Ascending aorta (tissue), 2 donors: ENCODE data around the gene MSH5. TPM values are rescaled to one million over a fixed set of nuclear protein-coding genes. Genes with fewer than 3 reads are reported as not detected.

Source experiments
- DNase-seq, 2 donors: peaks; one replicate each; pipeline ENCODE4 v3.0.0-alpha.2; 2019; ENCODE audit warnings: low spot score in 2 of 2
- H3K27ac ChIP-seq, 2 donors: fragments of 200-600 bp; sonication (generic); one replicate each; pipeline ENCODE4 v1.5.1; 2016 to 2017; ENCODE audit warnings: mild to moderate bottlenecking in 1 of 2
- H3K27me3 ChIP-seq: fragments of 200-600 bp; sonication (generic); one replicate; pipeline ENCODE4 v1.5.1; 2017
- H3K36me3 ChIP-seq, 2 donors: fragments of 200-600 bp; sonication (generic); one replicate each; pipeline ENCODE4 v1.5.1; 2016
- H3K4me1 ChIP-seq, 2 donors: fragments of 200-600 bp; sonication (generic); one replicate each; pipeline ENCODE4 v1.5.1; 2016 to 2017; ENCODE audit warnings: mild to moderate bottlenecking in 1 of 2
- H3K4me3 ChIP-seq, 2 donors: fragments of 200-600 bp; sonication (generic); one replicate each; pipeline ENCODE4 v1.5.1; 2016 to 2017; ENCODE audit warnings: mild to moderate bottlenecking in 1 of 2
- H3K9me3 ChIP-seq, 2 donors: fragments of 200-600 bp; sonication (generic); one replicate each; pipeline ENCODE4 v1.5.1; 2016
- intact Hi-C: fragments of 100-400 bp; cut with DNase I; formaldehyde crosslinking; loops from one replicate; pipeline ENCODE4 v1.15.1; 2023
- total RNA-seq: library from RNA; depleted of rRNA; stranded (reverse); fragments of >200 nt; gene quantifications from one replicate; pipeline ENCODE4 v1.1.0, GENCODE V29; 2016
- TF ChIP-seq, protein P1 (sequence below), 3 experiments: fragments of 200-600 bp in 2 of 3; fragments of 450-650 bp in 1 of 3; sonication (generic) in 2 of 3; IDR thresholded peaks; one replicate each; pipeline ENCODE4 v1.5.1; 2016 to 2019; ENCODE audit warnings: antibody characterized with exemption in 3 of 3, mild to moderate bottlenecking in 1 of 3, moderate library complexity in 1 of 3

Gene MSH5
- total RNA-seq, 1 donor from 2014 or later: 17.7 TPM

DNA sequence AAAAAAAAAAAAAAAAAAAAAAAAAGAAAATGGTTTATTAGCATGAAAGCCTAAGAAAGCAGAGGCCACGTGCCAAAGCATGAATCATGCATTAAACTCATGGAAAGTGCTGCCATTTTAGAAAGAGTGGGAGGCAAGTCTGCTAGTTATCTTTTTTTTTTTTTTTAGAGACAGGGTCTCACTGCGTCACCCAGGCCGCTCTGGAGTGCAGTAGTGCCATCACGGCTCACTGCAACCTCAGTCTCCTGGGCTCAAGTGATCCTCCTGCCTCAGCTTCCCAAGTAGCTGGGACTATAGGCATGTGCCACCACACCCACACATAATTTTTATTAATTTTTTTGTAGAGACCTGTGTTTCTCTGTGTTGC is 32.2 kb downstream of the MSH5 start:
- DNase-seq: no peak
- Histone ChIP-seq H3K4me3 (no peak overlapping the region), H3K27ac (no peak overlapping the region), H3K27me3 (no peaks in the 10 kb centered on the region), H3K9me3 (no peaks in the 10 kb centered on the region), H3K4me1 (peaks cover 0 to 3% of the 10 kb centered on the region in 2 donors), H3K36me3 (no peaks in the 10 kb centered on the region)
- intact Hi-C loops: loop anchor here (2.0 to 5.0 kb wide), 2 partner anchors 59 to 90 kb away; partner anchors contain the start of gene LY6G5C
- TF ChIP-seq, protein P1, sequence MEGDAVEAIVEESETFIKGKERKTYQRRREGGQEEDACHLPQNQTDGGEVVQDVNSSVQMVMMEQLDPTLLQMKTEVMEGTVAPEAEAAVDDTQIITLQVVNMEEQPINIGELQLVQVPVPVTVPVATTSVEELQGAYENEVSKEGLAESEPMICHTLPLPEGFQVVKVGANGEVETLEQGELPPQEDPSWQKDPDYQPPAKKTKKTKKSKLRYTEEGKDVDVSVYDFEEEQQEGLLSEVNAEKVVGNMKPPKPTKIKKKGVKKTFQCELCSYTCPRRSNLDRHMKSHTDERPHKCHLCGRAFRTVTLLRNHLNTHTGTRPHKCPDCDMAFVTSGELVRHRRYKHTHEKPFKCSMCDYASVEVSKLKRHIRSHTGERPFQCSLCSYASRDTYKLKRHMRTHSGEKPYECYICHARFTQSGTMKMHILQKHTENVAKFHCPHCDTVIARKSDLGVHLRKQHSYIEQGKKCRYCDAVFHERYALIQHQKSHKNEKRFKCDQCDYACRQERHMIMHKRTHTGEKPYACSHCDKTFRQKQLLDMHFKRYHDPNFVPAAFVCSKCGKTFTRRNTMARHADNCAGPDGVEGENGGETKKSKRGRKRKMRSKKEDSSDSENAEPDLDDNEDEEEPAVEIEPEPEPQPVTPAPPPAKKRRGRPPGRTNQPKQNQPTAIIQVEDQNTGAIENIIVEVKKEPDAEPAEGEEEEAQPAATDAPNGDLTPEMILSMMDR (IDR thresholded peaks at IDR 0.05): no peak

DNA sequence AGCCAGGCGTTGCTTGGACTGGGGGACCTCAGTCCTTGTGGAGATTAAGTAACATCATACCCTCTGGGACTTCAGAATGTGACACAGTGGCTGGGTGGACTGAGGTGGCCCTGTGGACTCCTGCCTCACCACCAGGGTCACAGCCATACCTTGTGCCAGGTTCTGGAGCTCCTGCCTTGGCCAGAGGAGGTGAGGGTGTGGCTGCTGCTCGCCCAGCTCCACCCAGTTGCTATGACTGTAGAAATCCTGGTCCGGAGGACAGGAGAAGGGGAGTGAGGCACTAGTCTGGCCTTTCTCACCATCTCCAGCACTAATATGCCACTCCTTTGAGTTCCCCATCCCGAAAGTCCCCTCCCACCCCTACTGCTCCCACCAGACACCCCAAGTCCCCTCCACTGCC is 35.4 kb downstream of the MSH5 start:
- H3K27me3 ChIP-seq: no peaks in the 10 kb centered on the region
- no peak for DNase-seq
- TF ChIP-seq, protein P1 (IDR thresholded peaks at IDR 0.05): no peak
- H3K27ac ChIP-seq: no peak overlapping the region
- peaks cover 13 to 20% of the 10 kb centered on the region in 2 donors for H3K36me3 ChIP-seq
- intact Hi-C loops: no loop called here
- H3K4me1 ChIP-seq: peaks cover 0 to 6% of the 10 kb centered on the region in 2 donors
- no peak overlapping the region for H3K4me3 ChIP-seq
- no peaks in the 10 kb centered on the region for H3K9me3 ChIP-seq

DNA sequence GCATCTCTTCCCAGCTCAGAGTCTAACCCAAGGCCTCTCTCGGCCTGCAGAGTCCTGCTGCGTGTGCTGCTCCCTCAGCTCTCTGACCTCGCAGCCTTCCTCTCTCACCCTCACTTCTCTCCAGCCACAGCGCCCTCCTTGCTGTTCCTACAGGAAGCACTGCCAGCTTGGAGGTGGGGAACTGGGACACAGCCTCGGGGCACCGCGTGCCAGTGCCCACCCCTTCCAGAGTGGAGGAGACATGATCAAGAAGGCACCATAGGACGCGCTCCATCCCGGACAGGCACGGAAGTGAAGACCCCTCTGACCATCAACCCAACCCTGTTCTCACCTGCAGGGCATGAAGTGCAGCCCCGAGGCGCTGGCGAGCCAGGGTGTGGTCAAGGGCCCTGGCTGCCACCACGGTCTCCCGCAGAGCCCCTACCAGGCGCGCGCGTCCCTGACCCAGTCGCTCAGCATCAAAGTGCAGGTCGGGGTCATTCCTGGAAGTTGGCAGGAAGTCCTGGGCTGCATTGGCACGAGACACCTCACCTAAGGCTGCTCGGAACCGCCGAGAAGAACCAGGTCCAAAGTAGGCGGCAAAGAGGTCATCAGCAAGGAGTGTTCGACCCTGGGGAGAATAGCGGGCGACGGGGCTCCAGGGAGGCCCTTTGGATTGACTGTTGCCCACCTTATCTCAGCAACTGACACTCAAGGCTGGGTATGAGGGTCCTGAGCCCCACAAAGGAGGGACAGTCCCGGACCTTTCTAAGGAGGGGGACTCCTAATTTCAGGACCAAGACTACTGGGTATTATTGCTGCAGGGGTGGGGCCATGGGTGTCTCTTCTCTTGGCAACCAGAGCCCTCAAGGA is 36.1 kb downstream of the MSH5 start:
- peak in 1 of 2 donors; percentile 54 for DNase-seq
- Histone ChIP-seq H3K27ac (no peak overlapping the region), H3K27me3 (no peaks in the 10 kb centered on the region), H3K9me3 (no peaks in the 10 kb centered on the region), H3K36me3 (peaks cover 20 to 27% of the 10 kb centered on the region in 2 donors), H3K4me1 (peaks cover 0 to 6% of the 10 kb centered on the region in 2 donors), H3K4me3 (no peak overlapping the region)
- TF ChIP-seq, protein P1 (IDR thresholded peaks at IDR 0.05): no peak
- intact Hi-C loops: no loop called here

DNA sequence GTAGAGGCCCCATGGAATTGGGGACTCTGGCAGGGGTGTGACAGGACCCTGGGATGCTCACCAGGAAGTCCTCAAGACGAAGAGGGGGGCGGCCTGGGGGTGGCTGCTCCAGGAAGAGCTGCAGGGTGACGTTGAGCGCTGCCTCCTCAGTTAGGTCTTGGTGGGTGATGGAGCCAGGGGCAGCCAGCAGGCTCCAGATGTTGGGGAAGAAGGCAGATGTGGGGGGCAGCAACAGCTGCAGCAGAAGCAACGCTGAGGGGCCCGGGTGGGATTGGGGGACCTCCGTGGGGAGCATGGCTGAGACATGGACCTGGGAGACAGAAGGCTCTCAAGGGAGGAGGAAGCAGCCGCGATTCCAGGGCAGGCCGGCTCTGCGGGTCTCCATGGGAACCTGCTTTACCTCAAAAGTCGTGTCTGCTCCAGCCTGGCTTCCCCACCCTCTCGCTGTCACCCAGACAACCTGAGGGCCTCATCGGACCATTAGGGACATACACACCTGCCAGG is 36.7 kb downstream of the MSH5 start:
- Histone ChIP-seq H3K9me3 (no peaks in the 10 kb centered on the region), H3K27me3 (no peaks in the 10 kb centered on the region), H3K4me1 (peaks cover 0 to 6% of the 10 kb centered on the region in 2 donors), H3K4me3 (no peak overlapping the region), H3K36me3 (peaks cover 26 to 33% of the 10 kb centered on the region in 2 donors), H3K27ac (no peak overlapping the region)
- TF ChIP-seq, protein P1 (IDR thresholded peaks at IDR 0.05): no peak
- intact Hi-C loops: no loop called here
- no peak for DNase-seq

DNA sequence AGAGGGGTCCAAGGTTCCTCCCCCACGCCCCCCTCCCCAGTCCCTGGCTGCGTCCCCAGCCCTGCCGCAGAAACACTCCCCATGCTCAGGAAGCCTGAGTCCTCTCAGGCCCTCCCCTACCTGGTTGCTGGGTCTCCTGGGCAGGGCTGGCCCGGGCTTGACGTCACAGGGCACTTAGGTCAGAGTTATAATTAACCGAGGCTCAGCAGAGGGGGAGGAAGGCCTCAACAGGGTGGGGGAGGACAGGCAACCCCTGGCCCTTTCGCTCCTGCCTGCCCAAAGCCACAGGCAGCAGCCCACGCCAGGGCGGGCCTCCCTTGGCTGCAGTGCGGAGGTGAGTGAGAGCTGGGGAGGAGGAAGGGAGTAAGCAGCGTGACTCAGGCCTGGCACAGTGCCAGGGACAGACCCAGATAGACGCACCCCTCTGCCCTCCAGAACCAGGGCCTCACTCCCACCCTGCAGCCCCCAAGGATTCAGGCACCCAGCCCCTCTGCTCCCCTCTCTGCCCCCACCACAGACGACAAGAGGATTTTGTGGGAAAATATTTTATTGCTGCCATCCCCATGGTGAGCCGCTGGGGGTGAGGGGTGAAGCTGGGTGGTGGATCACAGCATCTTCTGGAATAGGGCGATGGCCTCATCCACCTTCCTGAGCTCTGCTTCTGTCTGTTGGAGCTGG is 37.3 kb downstream of the MSH5 start, which contains the start of gene VWA7:
Gene VWA7 (minus strand): TSS at position 340 of the 678 bp plus-strand sequence. CDS start 549 bp downstream, outside the sequence.
- intact Hi-C loops: no loop called here
- Histone ChIP-seq H3K27me3 (no peaks in the 10 kb centered on the region), H3K36me3 (peaks cover 32 to 39% of the 10 kb centered on the region in 2 donors), H3K4me1 (peaks cover 0 to 6% of the 10 kb centered on the region in 2 donors), H3K4me3 (no peak within 1 kb of the TSS), H3K27ac (no peak within 1 kb of the TSS), H3K9me3 (no peaks in the 10 kb centered on the region)
- TF ChIP-seq, protein P1 (IDR thresholded peaks at IDR 0.05): no peak
- peak in 1 of 2 donors; percentile 73 for DNase-seq
